ENCODE results near the gene OR2F2.

GRCh38 chr7:143975617-143976016 is 40.6 kb downstream of the OR2F2 start:
- TF ChIP-seq POLR2A (IDR thresholded peaks at IDR 0.05), result no peak
- TF ChIP-seq POLR2AphosphoS5 (IDR thresholded peaks at IDR 0.05), result no peak

Measured in sigmoid colon (tissue), 4 donors.